CD8-positive, alpha-beta memory T cell (primary cell): ENCODE measurements around the gene ADGRG7. TPM values are rescaled to one million over a fixed set of nuclear protein-coding genes. Genes with fewer than 3 reads are reported as not detected.

Source experiments
- CTCF ChIA-PET: fragments of 350-600 bp; sonication (Branson Sonifier 250); formaldehyde crosslinking; loops from one replicate; lab custom pipeline; 2021; ENCODE audit warnings: antibody characterized with exemption; lab: Charles Lee
- POLR2A ChIA-PET: fragments of 350-600 bp; sonication (Branson Sonifier 250); formaldehyde crosslinking; loops from one replicate; lab custom pipeline; 2021; ENCODE audit warnings: antibody characterized with exemption; lab: Charles Lee
- DNase-seq, 5 donors: peaks; one replicate each; pipeline versions ENCODE4 v3.0.0 to v3.0.0-alpha.2; 2020 to 2022; ENCODE audit warnings: mixed read lengths in 1 of 5
- H3K27ac ChIP-seq: one replicate; pipeline ENCODE4 v1.7.0; 2013; ENCODE audit warnings: low read depth, mild to moderate bottlenecking, low read length, moderate library complexity
- H3K27me3 ChIP-seq: 2 replicates; pipeline ENCODE4 v1.7.0; 2013; ENCODE audit warnings: low read length, mild to moderate bottlenecking; ENCODE audit not compliant: insufficient read depth, poor library complexity, severe bottlenecking
- H3K36me3 ChIP-seq: 2 replicates; pipeline ENCODE4 v1.7.0; 2013; ENCODE audit warnings: mild to moderate bottlenecking, low read length, moderate library complexity; ENCODE audit not compliant: insufficient read depth
- H3K4me1 ChIP-seq: 2 replicates; pipeline ENCODE4 v1.7.0; 2013; ENCODE audit warnings: mild to moderate bottlenecking, low read length, moderate library complexity; ENCODE audit not compliant: insufficient read depth
- H3K4me3 ChIP-seq: 2 replicates; pipeline ENCODE4 v1.7.0; 2013; ENCODE audit warnings: mild to moderate bottlenecking, low read length
- H3K9me3 ChIP-seq: 2 replicates; pipeline ENCODE4 v1.7.0; 2013; ENCODE audit warnings: mild to moderate bottlenecking, low read length
- H3K27ac Mint-ChIP-seq, 8 donors: one replicate each; pipeline ENCODE4 v1.8.0; 2020 to 2021; ENCODE audit warnings: mixed read lengths in 8 of 8, mild to moderate bottlenecking in 6 of 8, inconsistent platforms in 3 of 8, moderate library complexity in 3 of 8
- H3K27me3 Mint-ChIP-seq, 2 donors: one replicate each; pipeline ENCODE4 v1.8.0; 2020 to 2021; ENCODE audit warnings: mixed read lengths in 2 of 2, mild to moderate bottlenecking in 1 of 2, moderate library complexity in 1 of 2
- H3K36me3 Mint-ChIP-seq, 3 donors: one replicate each; pipeline ENCODE4 v1.8.0; 2020 to 2021; ENCODE audit warnings: mixed read lengths in 3 of 3, inconsistent platforms in 1 of 3, mild to moderate bottlenecking in 1 of 3
- H3K4me1 Mint-ChIP-seq, 3 donors: one replicate each; pipeline ENCODE4 v1.8.0; 2020 to 2021; ENCODE audit warnings: mixed read lengths in 3 of 3, inconsistent platforms in 1 of 3, mild to moderate bottlenecking in 1 of 3
- H3K4me3 Mint-ChIP-seq, 7 donors: one replicate each; pipeline ENCODE4 v1.8.0; 2020 to 2021; ENCODE audit warnings: mixed read lengths in 7 of 7, mild to moderate bottlenecking in 6 of 7, moderate library complexity in 4 of 7, inconsistent platforms in 2 of 7
- H3K9me3 Mint-ChIP-seq, 5 donors: one replicate each; pipeline ENCODE4 v1.8.0; 2020 to 2022; ENCODE audit warnings: mixed read lengths in 5 of 5, mild to moderate bottlenecking in 3 of 5, moderate library complexity in 2 of 5, inconsistent platforms in 1 of 5
- polyA plus RNA-seq: library from polyadenylated mRNA; unstranded; fragments of 300-500 nt; fragmentation: Illumina TruSeq; gene quantifications from one replicate; pipeline ENCODE4 v1.2.3, GENCODE V29; 2021
- total RNA-seq, 2 experiments: library from RNA; stranded (reverse); gene quantifications; one replicate each; pipeline ENCODE4 v1.2.3, GENCODE V29; 2021

The ADGRG7 gene
- total and polyA plus RNA-seq, 3 experiments from 2014 or later = not detected

- no peaks in the 10 kb centered on the region for H3K27me3 ChIP-seq
- no peak for DNase-seq
- Mint-ChIP-seq H3K27ac (no peak overlapping the region), H3K4me1 (no peaks in the 10 kb centered on the region), H3K36me3 (peaks cover 0 to 2% (median 0%) of the 10 kb centered on the region in 3 donors), H3K27me3 (peaks cover 2 to 12% of the 10 kb centered on the region in 2 donors), H3K4me3 (no peak overlapping the region), H3K9me3 (peaks cover 0 to 5% (median 2%) of the 10 kb centered on the region in 5 donors)
- ChIA-PET POLR2A (no interaction called here), CTCF (no interaction called here)
- no peak overlapping the region for H3K27ac ChIP-seq
- no peaks in the 10 kb centered on the region for H3K36me3 ChIP-seq
- no peak overlapping the region for H3K4me3 ChIP-seq
- no peaks in the 10 kb centered on the region for H3K9me3 ChIP-seq
- no peaks in the 10 kb centered on the region for H3K4me1 ChIP-seq
Measured at GRCh38 chr3:100682854-100683760, 73.7 kb downstream of the ADGRG7 start.

DNA sequence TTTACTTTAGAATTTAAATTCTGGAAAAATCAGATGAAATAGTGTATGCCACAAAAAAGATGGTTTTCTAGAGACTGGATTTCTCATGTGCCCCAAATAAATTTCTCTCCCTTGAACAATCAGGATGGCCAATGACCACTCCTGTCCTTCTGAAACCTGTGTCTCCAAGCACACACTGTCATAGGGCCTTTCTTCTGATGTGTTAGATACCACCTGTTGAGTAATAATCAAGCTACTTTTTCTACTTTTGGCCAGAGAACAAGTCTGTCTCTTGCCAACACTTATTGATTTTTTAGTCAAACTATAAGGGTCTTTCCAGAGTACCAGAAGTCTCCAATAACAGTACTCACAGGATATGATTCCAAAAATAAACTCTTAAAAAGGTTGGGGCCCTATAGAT, 83.8 kb downstream of the ADGRG7 start:
- POLR2A ChIA-PET = no interaction called here

GRCh38 chr3:100695696-100696095, 86.3 kb downstream of the ADGRG7 start:
- ChIA-PET CTCF (no interaction called here), POLR2A (no interaction called here)
- H3K4me3 Mint-ChIP-seq = no peak overlapping the region
- no peaks in the 10 kb centered on the region for H3K4me1 Mint-ChIP-seq
- H3K27me3 Mint-ChIP-seq = peaks cover 23 to 83% of the 10 kb centered on the region in 2 donors
- H3K9me3 Mint-ChIP-seq = no peaks in the 10 kb centered on the region
- no peak for DNase-seq
- no peak overlapping the region for H3K27ac Mint-ChIP-seq
- no peaks in the 10 kb centered on the region for H3K4me1 ChIP-seq
- H3K27me3 ChIP-seq = no peaks in the 10 kb centered on the region
- no peak overlapping the region for H3K27ac ChIP-seq
- H3K36me3 Mint-ChIP-seq = no peaks in the 10 kb centered on the region
- H3K4me3 ChIP-seq = no peak overlapping the region
- H3K9me3 ChIP-seq = no peaks in the 10 kb centered on the region
- no peaks in the 10 kb centered on the region for H3K36me3 ChIP-seq

More for the DNA sequence above, 83.8 kb downstream of the ADGRG7 start:
- Histone ChIP-seq H3K4me3 (no peak overlapping the region), H3K27me3 (no peaks in the 10 kb centered on the region), H3K9me3 (no peaks in the 10 kb centered on the region), H3K27ac (no peak overlapping the region), H3K36me3 (no peaks in the 10 kb centered on the region), H3K4me1 (no peaks in the 10 kb centered on the region)
- Mint-ChIP-seq H3K9me3 (no peaks in the 10 kb centered on the region), H3K4me1 (no peaks in the 10 kb centered on the region), H3K4me3 (no peak overlapping the region), H3K27ac (no peak overlapping the region), H3K36me3 (peaks cover 0 to 6% (median 0%) of the 10 kb centered on the region in 3 donors), H3K27me3 (peaks cover 18 to 76% of the 10 kb centered on the region in 2 donors)
- DNase-seq = no peak
- CTCF ChIA-PET = no interaction called here

GRCh38 chr3:100696161-100696560, 86.8 kb downstream of the ADGRG7 start:
- ChIA-PET POLR2A (no interaction called here), CTCF (no interaction called here)
- H3K9me3 ChIP-seq = no peaks in the 10 kb centered on the region
- Mint-ChIP-seq H3K9me3 (no peaks in the 10 kb centered on the region), H3K27me3 (peaks cover 23 to 84% of the 10 kb centered on the region in 2 donors), H3K27ac (no peak overlapping the region), H3K36me3 (no peaks in the 10 kb centered on the region), H3K4me1 (no peaks in the 10 kb centered on the region), H3K4me3 (no peak overlapping the region)
- H3K27ac ChIP-seq = no peak overlapping the region
- no peak for DNase-seq
- no peaks in the 10 kb centered on the region for H3K4me1 ChIP-seq
- H3K4me3 ChIP-seq = no peak overlapping the region
- no peaks in the 10 kb centered on the region for H3K27me3 ChIP-seq
- no peaks in the 10 kb centered on the region for H3K36me3 ChIP-seq

- no peaks in the 10 kb centered on the region for H3K27me3 ChIP-seq
- H3K4me3 ChIP-seq = no peak overlapping the region
- CTCF ChIA-PET = no interaction called here
- DNase-seq = no peak
- H3K9me3 ChIP-seq = no peaks in the 10 kb centered on the region
- no peak overlapping the region for H3K27ac Mint-ChIP-seq
- no peak overlapping the region for H3K27ac ChIP-seq
- H3K9me3 Mint-ChIP-seq = no peaks in the 10 kb centered on the region
- no peak overlapping the region for H3K4me3 Mint-ChIP-seq
- no peaks in the 10 kb centered on the region for H3K4me1 ChIP-seq
- H3K27me3 Mint-ChIP-seq = peaks cover 20 to 81% of the 10 kb centered on the region in 2 donors
- no peaks in the 10 kb centered on the region for H3K36me3 ChIP-seq
- H3K4me1 Mint-ChIP-seq = no peaks in the 10 kb centered on the region
- H3K36me3 Mint-ChIP-seq = no peaks in the 10 kb centered on the region
- POLR2A ChIA-PET = no interaction called here
Measured at GRCh38 chr3:100697172-100697571, 87.8 kb downstream of the ADGRG7 start.

- H3K9me3 ChIP-seq = no peaks in the 10 kb centered on the region
- H3K9me3 Mint-ChIP-seq = no peaks in the 10 kb centered on the region
- POLR2A ChIA-PET = no interaction called here
- no peak overlapping the region for H3K27ac Mint-ChIP-seq
- H3K27ac ChIP-seq = no peak overlapping the region
- no peaks in the 10 kb centered on the region for H3K36me3 Mint-ChIP-seq
- no peaks in the 10 kb centered on the region for H3K4me1 Mint-ChIP-seq
- H3K36me3 ChIP-seq = no peaks in the 10 kb centered on the region
- DNase-seq = no peak
- no peaks in the 10 kb centered on the region for H3K4me1 ChIP-seq
- H3K4me3 Mint-ChIP-seq = no peak overlapping the region
- no peak overlapping the region for H3K4me3 ChIP-seq
- H3K27me3 Mint-ChIP-seq = peaks cover 20 to 77% of the 10 kb centered on the region in 2 donors
- H3K27me3 ChIP-seq = no peaks in the 10 kb centered on the region
- CTCF ChIA-PET = interaction anchor here (1.0 kb wide), 1 partner anchor 10 kb away, joined by 3 read pairs; no protein-coding TSS in a partner anchor
Measured at GRCh38 chr3:100697723-100698285, 88.4 kb downstream of the ADGRG7 start.

- no peak for DNase-seq
- Histone ChIP-seq H3K36me3 (no peaks in the 10 kb centered on the region), H3K27ac (no peak overlapping the region), H3K9me3 (no peaks in the 10 kb centered on the region), H3K27me3 (no peaks in the 10 kb centered on the region), H3K4me3 (no peak overlapping the region), H3K4me1 (no peaks in the 10 kb centered on the region)
- no peak overlapping the region for H3K27ac Mint-ChIP-seq
- peaks cover 18 to 80% of the 10 kb centered on the region in 2 donors for H3K27me3 Mint-ChIP-seq
- H3K36me3 Mint-ChIP-seq = no peaks in the 10 kb centered on the region
- H3K9me3 Mint-ChIP-seq = no peaks in the 10 kb centered on the region
- no peaks in the 10 kb centered on the region for H3K4me1 Mint-ChIP-seq
- no peak overlapping the region for H3K4me3 Mint-ChIP-seq
- ChIA-PET POLR2A (no interaction called here), CTCF (no interaction called here)
Measured at GRCh38 chr3:100698736-100699135, 89.3 kb downstream of the ADGRG7 start.

DNA sequence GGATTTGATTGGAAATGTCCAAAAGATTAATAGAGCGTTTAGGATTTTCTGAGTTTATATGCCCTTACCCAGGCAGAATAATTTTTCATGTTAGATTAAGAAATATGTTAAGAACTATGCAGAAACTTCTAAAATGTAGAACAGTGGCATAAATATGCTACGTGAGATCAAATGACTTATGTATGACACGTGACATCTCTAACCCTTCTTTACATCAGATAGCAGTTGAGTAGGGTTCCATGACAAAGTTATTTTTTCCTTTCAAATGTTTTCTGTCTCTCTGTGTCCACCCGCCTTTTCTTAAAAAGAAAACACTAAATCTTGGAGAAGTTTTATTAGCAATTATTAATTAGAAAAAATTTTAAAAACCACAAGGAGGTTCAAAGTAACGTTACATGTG, 91.3 kb downstream of the ADGRG7 start:
- H3K36me3 Mint-ChIP-seq = no peaks in the 10 kb centered on the region
- Histone ChIP-seq H3K4me1 (no peaks in the 10 kb centered on the region), H3K27me3 (no peaks in the 10 kb centered on the region), H3K36me3 (no peaks in the 10 kb centered on the region), H3K27ac (no peak overlapping the region), H3K4me3 (no peak overlapping the region), H3K9me3 (no peaks in the 10 kb centered on the region)
- H3K4me1 Mint-ChIP-seq = no peaks in the 10 kb centered on the region
- CTCF ChIA-PET = no interaction called here
- H3K27me3 Mint-ChIP-seq = peaks cover 12 to 70% of the 10 kb centered on the region in 2 donors
- POLR2A ChIA-PET = no interaction called here
- H3K27ac Mint-ChIP-seq = no peak overlapping the region
- no peak overlapping the region for H3K4me3 Mint-ChIP-seq
- H3K9me3 Mint-ChIP-seq = no peaks in the 10 kb centered on the region
- no peak for DNase-seq
